ENCODE results near the gene HS6ST2.

HS6ST2 gene

DNA sequence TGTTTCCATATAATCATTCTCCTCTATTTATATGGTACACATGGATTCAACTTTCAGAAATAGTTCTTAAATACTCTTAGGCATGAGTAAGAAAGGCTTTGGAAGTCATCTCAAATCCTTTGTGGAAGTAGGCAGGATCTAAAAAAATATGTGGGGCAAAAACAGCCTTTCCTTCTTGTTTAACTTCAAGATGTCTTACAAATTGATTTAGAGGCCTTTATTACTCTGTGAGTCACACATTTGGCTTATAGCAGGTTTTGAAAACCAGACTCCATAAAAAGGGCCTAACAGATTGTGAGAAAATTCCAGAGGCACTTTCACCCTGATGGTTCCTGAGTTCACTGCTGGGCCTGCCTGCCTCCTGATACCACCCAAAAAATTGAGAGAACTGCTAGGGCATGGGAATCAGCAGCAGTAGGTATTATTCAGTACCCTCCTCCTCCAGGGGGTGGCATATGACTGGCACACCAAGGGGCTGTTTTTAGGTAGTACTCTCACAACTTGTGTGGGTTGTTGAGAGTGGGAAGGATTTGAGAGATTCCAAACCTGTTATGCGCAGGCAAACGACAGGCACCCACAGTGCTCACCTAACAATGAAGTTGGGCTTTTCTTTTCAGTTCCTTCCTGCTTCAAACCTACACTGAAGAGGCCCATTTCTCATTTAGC is 306.9 kb downstream of the HS6ST2 start:
- TF ChIP-seq, protein P1, sequence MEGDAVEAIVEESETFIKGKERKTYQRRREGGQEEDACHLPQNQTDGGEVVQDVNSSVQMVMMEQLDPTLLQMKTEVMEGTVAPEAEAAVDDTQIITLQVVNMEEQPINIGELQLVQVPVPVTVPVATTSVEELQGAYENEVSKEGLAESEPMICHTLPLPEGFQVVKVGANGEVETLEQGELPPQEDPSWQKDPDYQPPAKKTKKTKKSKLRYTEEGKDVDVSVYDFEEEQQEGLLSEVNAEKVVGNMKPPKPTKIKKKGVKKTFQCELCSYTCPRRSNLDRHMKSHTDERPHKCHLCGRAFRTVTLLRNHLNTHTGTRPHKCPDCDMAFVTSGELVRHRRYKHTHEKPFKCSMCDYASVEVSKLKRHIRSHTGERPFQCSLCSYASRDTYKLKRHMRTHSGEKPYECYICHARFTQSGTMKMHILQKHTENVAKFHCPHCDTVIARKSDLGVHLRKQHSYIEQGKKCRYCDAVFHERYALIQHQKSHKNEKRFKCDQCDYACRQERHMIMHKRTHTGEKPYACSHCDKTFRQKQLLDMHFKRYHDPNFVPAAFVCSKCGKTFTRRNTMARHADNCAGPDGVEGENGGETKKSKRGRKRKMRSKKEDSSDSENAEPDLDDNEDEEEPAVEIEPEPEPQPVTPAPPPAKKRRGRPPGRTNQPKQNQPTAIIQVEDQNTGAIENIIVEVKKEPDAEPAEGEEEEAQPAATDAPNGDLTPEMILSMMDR (IDR thresholded peaks at IDR 0.05; ENCODE audit: control insufficient read depth, insufficient read depth, low read depth, low read length, missing control alignments) = no peak
- peak; percentile 38 for DNase-seq (ENCODE audit: low read depth)
- H3K4me3 ChIP-seq (ENCODE audit: control insufficient read depth, low read depth, low read length) = no peak overlapping the region

DNA sequence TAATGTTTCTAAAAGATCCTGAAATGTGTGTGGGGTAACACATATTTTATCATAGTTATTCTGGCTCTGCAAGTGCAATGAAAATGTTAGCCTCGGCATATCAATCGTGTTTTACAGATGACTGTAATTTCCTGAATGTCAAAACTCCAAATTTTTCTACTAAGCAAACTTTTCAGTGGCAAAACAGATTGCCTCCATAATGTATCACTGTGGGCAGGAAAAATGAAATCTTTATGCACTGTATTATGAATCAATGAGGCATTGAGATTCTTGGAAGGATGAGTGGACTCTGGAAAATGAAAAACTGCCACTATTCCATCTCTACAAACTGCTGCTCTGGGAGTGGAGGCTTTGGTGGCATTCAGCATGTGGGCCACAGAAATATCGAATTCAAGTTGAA is 309.5 kb downstream of the HS6ST2 start:
- TF ChIP-seq, protein P1 (IDR thresholded peaks at IDR 0.05; ENCODE audit: control insufficient read depth, insufficient read depth, low read depth, low read length, missing control alignments) = no peak
- DNase-seq (ENCODE audit: low read depth) = peak; percentile 11
- no peak overlapping the region for H3K4me3 ChIP-seq (ENCODE audit: control insufficient read depth, low read depth, low read length)

DNA sequence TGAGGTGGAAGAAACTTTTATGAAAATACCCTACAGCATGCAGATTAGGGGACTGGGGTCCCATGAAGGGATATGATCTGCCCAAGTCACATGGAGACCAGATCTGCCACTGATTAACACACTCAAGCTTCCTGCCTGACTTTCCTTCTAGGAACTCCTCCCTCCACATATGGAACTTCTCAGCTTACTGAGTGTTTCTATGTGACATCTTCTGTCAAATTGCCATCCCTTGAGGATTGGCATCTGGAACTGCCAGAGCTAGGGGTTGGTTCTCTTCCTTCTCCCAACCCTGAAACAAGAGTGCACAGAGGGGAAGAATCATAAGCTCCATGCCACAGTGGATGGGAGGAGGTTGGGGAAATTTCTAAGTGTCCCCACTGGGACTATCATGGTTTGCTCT is 319.0 kb downstream of the HS6ST2 start:
- H3K4me3 ChIP-seq (ENCODE audit: control insufficient read depth, low read depth, low read length) = no peak overlapping the region
- no peak for DNase-seq (ENCODE audit: low read depth)
- TF ChIP-seq, protein P1 (IDR thresholded peaks at IDR 0.05; ENCODE audit: control insufficient read depth, insufficient read depth, low read depth, low read length, missing control alignments) = no peak

DNA sequence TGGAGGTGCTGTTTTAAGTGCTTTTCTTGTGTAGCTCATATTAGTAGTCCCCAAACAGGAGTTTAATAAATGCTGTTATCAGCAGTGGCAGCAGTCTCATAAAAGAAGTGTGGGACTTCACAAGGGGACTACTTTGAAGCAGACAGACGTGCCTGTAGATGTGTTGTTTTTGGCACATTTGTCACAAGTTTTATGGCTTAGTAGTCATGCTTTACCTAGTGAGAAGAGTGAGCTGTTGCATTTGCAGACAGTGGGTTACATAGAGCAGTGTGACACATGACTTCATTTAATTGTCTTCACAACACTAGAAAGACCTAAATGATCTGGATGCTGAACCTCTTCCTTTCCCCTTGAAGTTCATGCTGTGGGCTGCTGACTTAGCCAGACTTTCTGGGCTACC is 320.1 kb downstream of the HS6ST2 start:
- DNase-seq (ENCODE audit: low read depth) = no peak
- TF ChIP-seq, protein P1 (IDR thresholded peaks at IDR 0.05; ENCODE audit: control insufficient read depth, insufficient read depth, low read depth, low read length, missing control alignments) = no peak
- H3K4me3 ChIP-seq (ENCODE audit: control insufficient read depth, low read depth, low read length) = no peak overlapping the region

- no peak for DNase-seq (ENCODE audit: low read depth)
- TF ChIP-seq, protein P1 (IDR thresholded peaks at IDR 0.05; ENCODE audit: control insufficient read depth, insufficient read depth, low read depth, low read length, missing control alignments) = peak; percentile 16
- no peak overlapping the region for H3K4me3 ChIP-seq (ENCODE audit: control insufficient read depth, low read depth, low read length)
These were observed 322.3 kb downstream of the HS6ST2 start for GRCh38 chrX:132636080-132636479.

DNA sequence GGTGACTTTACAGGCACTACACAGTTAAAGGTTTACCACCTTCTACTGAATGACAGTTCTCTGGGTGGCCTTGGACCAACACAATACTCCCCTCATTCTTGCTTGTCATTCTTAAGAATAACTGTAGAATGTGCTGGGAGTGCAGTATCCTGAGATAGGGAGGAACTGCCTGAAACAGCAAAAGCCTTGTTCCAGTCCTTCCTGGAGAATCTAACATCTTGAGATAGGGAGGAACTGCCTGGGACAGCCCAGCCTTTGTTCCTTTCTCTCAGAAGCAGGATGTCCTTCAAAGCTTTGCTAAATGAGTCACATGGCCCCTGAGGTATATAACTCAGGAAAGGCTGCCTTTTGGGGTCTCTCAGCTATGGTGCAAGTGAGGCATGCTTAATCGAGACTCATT is 323.9 kb downstream of the HS6ST2 start:
- H3K4me3 ChIP-seq (ENCODE audit: control insufficient read depth, low read depth, low read length) = no peak overlapping the region
- TF ChIP-seq, protein P1 (IDR thresholded peaks at IDR 0.05; ENCODE audit: control insufficient read depth, insufficient read depth, low read depth, low read length, missing control alignments) = no peak
- DNase-seq (ENCODE audit: low read depth) = no peak
